GM06990 (cell line): ENCODE results near the gene THRA.

ENCODE experiments used
- DNase-seq: peaks from one replicate; pipeline ENCODE4 v3.0.0-alpha.2; 2011; ENCODE audit not compliant: insufficient read length; ENCODE audit errors: extremely low read depth
- H3K27me3 ChIP-seq: replicated peaks from 2 replicates; pipeline ENCODE4 v1.6.0; 2011; ENCODE audit warnings: low read length; ENCODE audit not compliant: control insufficient read depth, insufficient read depth
- H3K36me3 ChIP-seq: 2 replicates; pipeline ENCODE4 v1.5.1; 2011; ENCODE audit warnings: low read length; ENCODE audit not compliant: control insufficient read depth, insufficient read depth
- H3K4me3 ChIP-seq: replicated peaks from 2 replicates; pipeline ENCODE4 v1.5.1; 2011; ENCODE audit warnings: low read depth, mild to moderate bottlenecking, control low read depth, low read length
- TF ChIP-seq, protein P1 (sequence below): IDR thresholded peaks from 2 replicates; pipeline ENCODE4 v1.5.1; 2011; ENCODE audit warnings: low read length, control low read depth, mild to moderate bottlenecking, inconsistent platforms; ENCODE audit not compliant: insufficient read depth, poor library complexity, severe bottlenecking

The THRA gene

DNA sequence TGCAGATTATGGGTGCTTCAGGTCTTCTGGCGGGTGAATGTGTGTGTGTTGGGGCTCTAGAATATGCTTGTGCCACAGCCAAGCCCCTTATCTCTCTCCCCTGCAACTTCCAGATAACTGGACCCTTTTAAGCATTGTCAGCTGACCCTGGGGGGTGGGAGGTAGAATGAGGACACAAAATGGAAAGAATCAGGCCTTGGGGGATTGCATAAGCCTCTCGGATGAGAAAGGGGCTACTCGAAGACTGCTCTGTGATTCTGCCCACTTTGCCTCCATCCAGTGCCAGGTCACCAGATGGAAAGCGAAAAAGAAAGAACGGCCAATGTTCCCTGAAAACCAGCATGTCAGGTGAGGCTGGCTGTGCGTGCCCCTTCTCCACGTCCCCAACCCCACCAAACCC lies 13.8 kb downstream of the THRA start:
- TF ChIP-seq, protein P1, sequence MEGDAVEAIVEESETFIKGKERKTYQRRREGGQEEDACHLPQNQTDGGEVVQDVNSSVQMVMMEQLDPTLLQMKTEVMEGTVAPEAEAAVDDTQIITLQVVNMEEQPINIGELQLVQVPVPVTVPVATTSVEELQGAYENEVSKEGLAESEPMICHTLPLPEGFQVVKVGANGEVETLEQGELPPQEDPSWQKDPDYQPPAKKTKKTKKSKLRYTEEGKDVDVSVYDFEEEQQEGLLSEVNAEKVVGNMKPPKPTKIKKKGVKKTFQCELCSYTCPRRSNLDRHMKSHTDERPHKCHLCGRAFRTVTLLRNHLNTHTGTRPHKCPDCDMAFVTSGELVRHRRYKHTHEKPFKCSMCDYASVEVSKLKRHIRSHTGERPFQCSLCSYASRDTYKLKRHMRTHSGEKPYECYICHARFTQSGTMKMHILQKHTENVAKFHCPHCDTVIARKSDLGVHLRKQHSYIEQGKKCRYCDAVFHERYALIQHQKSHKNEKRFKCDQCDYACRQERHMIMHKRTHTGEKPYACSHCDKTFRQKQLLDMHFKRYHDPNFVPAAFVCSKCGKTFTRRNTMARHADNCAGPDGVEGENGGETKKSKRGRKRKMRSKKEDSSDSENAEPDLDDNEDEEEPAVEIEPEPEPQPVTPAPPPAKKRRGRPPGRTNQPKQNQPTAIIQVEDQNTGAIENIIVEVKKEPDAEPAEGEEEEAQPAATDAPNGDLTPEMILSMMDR, result no peak

GRCh38 chr17:40079545-40079944 lies 16.8 kb downstream of the THRA start:
- DNase-seq, result no peak
- no peaks in the 10 kb centered on the region for H3K27me3 ChIP-seq
- TF ChIP-seq, protein P1, result no peak

More for the DNA sequence above, 13.8 kb downstream of the THRA start:
- no peak for DNase-seq
- Histone ChIP-seq H3K36me3 (no peaks in the 10 kb centered on the region), H3K27me3 (no peaks in the 10 kb centered on the region), H3K4me3 (no peak overlapping the region)

DNA sequence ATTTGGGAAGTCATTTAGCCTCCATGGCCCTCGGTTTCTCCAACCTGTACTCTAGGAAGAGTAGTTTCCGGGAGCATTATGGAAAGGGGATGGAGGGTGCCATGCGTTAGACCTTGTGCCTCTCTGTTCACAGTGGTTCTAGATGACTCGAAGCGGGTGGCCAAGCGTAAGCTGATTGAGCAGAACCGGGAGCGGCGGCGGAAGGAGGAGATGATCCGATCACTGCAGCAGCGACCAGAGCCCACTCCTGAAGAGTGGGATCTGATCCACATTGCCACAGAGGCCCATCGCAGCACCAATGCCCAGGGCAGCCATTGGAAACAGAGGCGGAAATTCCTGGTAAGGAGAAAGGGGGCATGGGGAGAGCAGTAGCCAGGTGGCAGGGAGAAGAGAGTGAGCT lies 21.7 kb downstream of the THRA start:
- Histone ChIP-seq H3K27me3 (no peaks in the 10 kb centered on the region), H3K4me3 (no peak overlapping the region), H3K36me3 (no peaks in the 10 kb centered on the region)
- TF ChIP-seq, protein P1, result no peak
- DNase-seq, result no peak

More at GRCh38 chr17:40079545-40079944, 16.8 kb downstream of the THRA start:
- no peak overlapping the region for H3K4me3 ChIP-seq
- H3K36me3 ChIP-seq, result no peaks in the 10 kb centered on the region

DNA sequence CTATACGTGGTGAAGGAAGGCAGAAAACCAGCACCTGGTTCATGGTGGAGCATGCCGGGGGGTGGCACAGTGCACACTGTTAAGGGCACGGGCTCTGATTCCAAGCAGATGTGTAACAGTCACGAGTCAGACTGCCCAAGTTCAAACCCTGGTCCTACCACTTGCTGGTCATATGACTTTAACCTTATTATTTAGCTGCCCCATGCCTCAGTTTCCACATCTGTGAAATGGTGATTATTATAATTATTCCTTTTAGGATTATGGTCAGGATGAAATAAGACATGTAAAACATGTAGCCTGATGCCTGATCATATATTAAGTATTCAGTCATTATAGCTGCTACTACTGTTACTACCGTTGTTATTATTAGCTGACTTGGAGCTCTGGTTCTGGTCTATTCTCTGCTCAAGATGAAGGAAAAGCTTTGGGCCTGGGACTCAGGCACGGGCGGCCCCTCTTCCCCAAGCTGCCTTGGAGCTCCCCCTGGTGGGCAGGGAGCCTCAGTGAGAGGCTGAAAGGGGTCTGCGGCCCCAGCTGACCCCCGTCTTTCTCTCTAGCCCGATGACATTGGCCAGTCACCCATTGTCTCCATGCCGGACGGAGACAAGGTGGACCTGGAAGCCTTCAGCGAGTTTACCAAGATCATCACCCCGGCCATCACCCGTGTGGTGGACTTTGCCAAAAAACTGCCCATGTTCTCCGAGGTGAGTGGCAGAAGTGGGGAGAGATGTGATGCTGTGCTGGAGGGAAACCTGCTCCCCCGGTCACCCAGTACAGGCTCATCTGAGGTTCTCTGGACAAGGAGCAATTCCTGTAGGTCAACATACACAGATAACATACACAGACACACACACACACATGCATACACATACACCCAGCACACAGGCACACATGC lies 23.6 kb downstream of the THRA start:
- DNase-seq, result no peak
- H3K36me3 ChIP-seq, result no peaks in the 10 kb centered on the region
- H3K4me3 ChIP-seq, result no peak overlapping the region
- TF ChIP-seq, protein P1, result peak; percentile 93
- H3K27me3 ChIP-seq, result no peaks in the 10 kb centered on the region

DNA sequence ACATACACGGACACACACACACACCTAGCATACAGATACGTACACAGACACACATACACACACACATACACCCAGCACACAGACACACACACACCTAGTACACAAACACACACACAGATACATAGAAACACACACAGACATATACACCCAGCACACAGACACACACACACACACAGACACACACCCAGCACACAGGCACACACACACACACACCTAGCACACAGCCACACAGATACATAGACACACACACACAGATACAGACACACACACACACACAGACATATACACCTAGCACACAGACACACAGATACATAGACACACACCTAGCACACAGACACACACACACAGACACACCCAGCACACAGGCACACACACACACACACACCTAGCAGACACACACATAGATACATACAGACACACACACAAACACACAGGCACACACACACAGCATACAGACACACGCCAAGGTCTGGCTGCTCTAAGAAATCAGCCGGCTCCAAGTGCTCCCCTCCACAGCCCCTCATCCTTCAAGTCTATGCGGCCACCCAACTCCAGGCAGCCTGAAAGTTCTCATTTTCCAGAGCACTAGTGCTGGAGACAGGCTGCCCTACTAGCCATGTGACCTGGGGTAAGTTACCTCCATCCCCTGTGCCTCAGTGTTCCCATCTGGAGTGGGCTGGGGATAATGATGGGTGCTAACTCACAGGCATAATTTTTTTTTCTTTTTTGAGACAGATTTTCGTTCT lies 24.5 kb downstream of the THRA start:
- Histone ChIP-seq H3K36me3 (no peaks in the 10 kb centered on the region), H3K4me3 (no peak overlapping the region), H3K27me3 (no peaks in the 10 kb centered on the region)
- TF ChIP-seq, protein P1, result no peak
- no peak for DNase-seq
